Neuronal stem cell (in vitro differentiated cells): ENCODE results near the gene CFAP251.

Experiments
- DNase-seq: peaks from one replicate; pipeline ENCODE4 v3.0.0-alpha.2; 2013; ENCODE audit warnings: low spot score
- H2AFZ ChIP-seq: one replicate; pipeline ENCODE4 v1.6.1; 2013; ENCODE audit warnings: mild to moderate bottlenecking, low read length, inconsistent platforms
- H2AK5ac ChIP-seq: 2 replicates; pipeline ENCODE4 v1.6.1; 2013; ENCODE audit warnings: low read depth, mild to moderate bottlenecking, inconsistent platforms, low read length, moderate library complexity, mixed read lengths
- H2BK120ac ChIP-seq: 2 replicates; pipeline ENCODE4 v1.6.1; 2013; ENCODE audit warnings: low read depth, mild to moderate bottlenecking, inconsistent platforms, low read length, moderate library complexity, mixed read lengths
- H2BK12ac ChIP-seq: one replicate; pipeline ENCODE4 v1.6.1; 2013; ENCODE audit warnings: low read length, inconsistent platforms
- H2BK15ac ChIP-seq: 2 replicates; pipeline ENCODE4 v1.6.1; 2013; ENCODE audit warnings: mild to moderate bottlenecking, low read length, inconsistent platforms, mixed read lengths
- H2BK5ac ChIP-seq: one replicate; pipeline ENCODE4 v1.6.1; 2013; ENCODE audit warnings: inconsistent platforms, mild to moderate bottlenecking, low read length, moderate library complexity
- H3K14ac ChIP-seq: one replicate; pipeline ENCODE4 v1.6.1; 2013; ENCODE audit warnings: low read length, inconsistent platforms
- H3K18ac ChIP-seq: 2 replicates; pipeline ENCODE4 v1.6.1; 2013; ENCODE audit warnings: low read length, inconsistent platforms
- H3K23ac ChIP-seq: 2 replicates; pipeline ENCODE4 v1.6.1; 2013; ENCODE audit warnings: low read depth, mild to moderate bottlenecking, mixed read lengths, low read length, inconsistent platforms; ENCODE audit not compliant: poor library complexity
- H3K27ac ChIP-seq: replicated peaks from 3 replicates; pipeline ENCODE4 v1.5.1; 2013; ENCODE audit warnings: low read length, inconsistent platforms
- H3K27me3 ChIP-seq, 3 experiments: 2 replicates each; pipeline ENCODE4 v1.6.1; 2013; ENCODE audit warnings: low read length in 3 of 3, mild to moderate bottlenecking in 2 of 3, inconsistent platforms in 1 of 3, low read depth in 1 of 3, mixed read lengths in 1 of 3, moderate library complexity in 1 of 3; ENCODE audit not compliant: control insufficient read depth in 3 of 3, insufficient read depth in 3 of 3
- H3K36me3 ChIP-seq, 2 donors: replicated peaks in 1 of 2; 2 replicates each; pipeline ENCODE4 v1.6.1; 2013; ENCODE audit warnings: low read length in 2 of 2; ENCODE audit not compliant: control insufficient read depth in 2 of 2, insufficient read depth in 2 of 2
- H3K4ac ChIP-seq: 2 replicates; pipeline ENCODE4 v1.6.1; 2013; ENCODE audit warnings: inconsistent platforms, mild to moderate bottlenecking, low read length, moderate library complexity
- H3K4me1 ChIP-seq, 2 donors: 1 replicate in 1 of 2; 2 replicates in 1 of 2; pipeline ENCODE4 v1.6.1; 2013; ENCODE audit warnings: low read length in 2 of 2, low read depth in 1 of 2; ENCODE audit not compliant: control insufficient read depth in 2 of 2, insufficient read depth in 1 of 2
- H3K4me2 ChIP-seq: one replicate; pipeline ENCODE4 v1.6.1; 2013; ENCODE audit warnings: mild to moderate bottlenecking, low read length, inconsistent platforms; ENCODE audit not compliant: insufficient read depth, poor library complexity, severe bottlenecking
- H3K4me3 ChIP-seq, 2 donors: 2 replicates each; pipeline ENCODE4 v1.5.1; 2013; ENCODE audit warnings: low read length in 2 of 2, mild to moderate bottlenecking in 2 of 2, inconsistent platforms in 1 of 2, moderate library complexity in 1 of 2
- H3K79me1 ChIP-seq: one replicate; pipeline ENCODE4 v1.6.1; 2013; ENCODE audit warnings: low read depth, mild to moderate bottlenecking, inconsistent platforms, low read length, moderate library complexity
- H3K9ac ChIP-seq: one replicate; pipeline ENCODE4 v1.6.1; 2013; ENCODE audit warnings: mild to moderate bottlenecking, low read depth, low read length, inconsistent platforms; ENCODE audit not compliant: poor library complexity
- H3K9me3 ChIP-seq, 2 donors: replicated peaks in 1 of 2; 2 replicates each; pipeline versions ENCODE3 to v1.6.1; 2013; ENCODE audit warnings: low read length in 2 of 2, mild to moderate bottlenecking in 2 of 2, inconsistent platforms in 1 of 2, low read depth in 1 of 2, mixed read lengths in 1 of 2, moderate library complexity in 1 of 2; ENCODE audit not compliant: control insufficient read depth in 2 of 2, insufficient read depth in 1 of 2
- H4K8ac ChIP-seq: one replicate; pipeline ENCODE4 v1.6.1; 2013; ENCODE audit warnings: low read depth, mild to moderate bottlenecking, inconsistent platforms, low read length, moderate library complexity
- H4K91ac ChIP-seq: one replicate; pipeline ENCODE4 v1.6.1; 2013; ENCODE audit warnings: low read length, low read depth, mild to moderate bottlenecking, inconsistent platforms; ENCODE audit not compliant: poor library complexity
- WGBS, 2 donors: extraction: QIAGEN DNeasy Blood & Tissue Kit; methylation state at CpG; one replicate each; pipeline ENCODE4 v1.1.7; 2013; ENCODE audit warnings: missing lambda C conversion rate in 2 of 2, mixed read lengths in 1 of 2; ENCODE audit not compliant: insufficient read length in 2 of 2, insufficient replicate concordance in 1 of 2; ENCODE audit errors: extremely low coverage in 2 of 2; 5-methylcytosine and 5-hydroxymethylcytosine counted together

The CFAP251 gene

GRCh38 chr12:121905746-121906145 lies 12.6 kb upstream of the CFAP251 start:
- no peak overlapping the region for H4K91ac ChIP-seq
- no peak overlapping the region for H2BK15ac ChIP-seq
- no peak overlapping the region for H3K27ac ChIP-seq
- H3K23ac ChIP-seq: no peak overlapping the region
- H3K9ac ChIP-seq: no peak overlapping the region
- no peak overlapping the region for H2AK5ac ChIP-seq
- no peak overlapping the region for H2BK120ac ChIP-seq
- H2AFZ ChIP-seq: no peak overlapping the region
- WGBS, 2 donors: no CpG with 5 or more reads among the region's 4 CpGs
- H3K79me1 ChIP-seq: peaks cover 2% of the 10 kb centered on the region
- H3K18ac ChIP-seq: no peak overlapping the region
- no peak overlapping the region for H3K4ac ChIP-seq
- peaks cover 25 to 72% of the 10 kb centered on the region in 2 donors for H3K36me3 ChIP-seq
- no peak overlapping the region for H3K14ac ChIP-seq
- no peaks in the 10 kb centered on the region for H3K27me3 ChIP-seq
- H4K8ac ChIP-seq: no peak overlapping the region
- no peak overlapping the region for H3K4me2 ChIP-seq
- no peak overlapping the region for H3K4me3 ChIP-seq
- H3K4me1 ChIP-seq: no peaks in the 10 kb centered on the region
- H2BK5ac ChIP-seq: no peak overlapping the region
- DNase-seq: no peak
- no peak overlapping the region for H2BK12ac ChIP-seq
- H3K9me3 ChIP-seq: peaks cover 0 to 7% of the 10 kb centered on the region in 2 donors

DNA sequence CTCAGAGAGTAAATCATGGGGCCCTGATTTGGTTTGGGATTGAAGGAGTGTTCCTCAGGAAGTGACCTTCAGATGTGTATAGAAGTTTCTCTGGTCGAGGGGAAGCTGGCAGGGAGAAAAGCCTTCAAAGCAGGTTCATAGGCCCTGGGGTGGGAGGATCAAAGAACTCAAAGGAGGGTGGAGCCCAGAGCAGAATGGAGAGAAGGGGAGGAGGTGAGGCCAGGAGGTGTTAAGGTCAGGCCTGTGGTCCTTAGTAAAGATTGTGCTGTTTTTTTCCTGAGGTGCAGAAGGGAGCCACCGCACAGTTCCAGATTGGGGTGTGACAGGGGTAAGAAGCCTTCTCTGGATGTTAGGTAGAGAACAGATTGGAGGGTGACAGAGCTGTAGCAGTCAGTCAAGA lies 9.7 kb upstream of the CFAP251 start:
- Histone ChIP-seq H3K4ac (no peak overlapping the region), H3K23ac (no peak overlapping the region), H3K18ac (no peak overlapping the region), H3K14ac (no peak overlapping the region), H3K27ac (no peak overlapping the region), H3K4me1 (no peaks in the 10 kb centered on the region), H2BK12ac (no peak overlapping the region), H3K36me3 (peaks cover 15 to 61% of the 10 kb centered on the region in 2 donors), H2BK120ac (no peak overlapping the region), H3K79me1 (no peaks in the 10 kb centered on the region), H2BK5ac (no peak overlapping the region), H2AK5ac (no peak overlapping the region), H3K4me3 (no peak overlapping the region), H3K9me3 (peaks cover 0 to 4% of the 10 kb centered on the region in 2 donors), H4K91ac (no peak overlapping the region), H2BK15ac (no peak overlapping the region), H3K27me3 (no peaks in the 10 kb centered on the region), H4K8ac (no peak overlapping the region), H3K9ac (no peak overlapping the region), H3K4me2 (no peak overlapping the region), H2AFZ (no peak overlapping the region)
- no CpG with 5 or more reads among the region's 2 CpGs for WGBS, 2 donors
- DNase-seq: no peak

DNA sequence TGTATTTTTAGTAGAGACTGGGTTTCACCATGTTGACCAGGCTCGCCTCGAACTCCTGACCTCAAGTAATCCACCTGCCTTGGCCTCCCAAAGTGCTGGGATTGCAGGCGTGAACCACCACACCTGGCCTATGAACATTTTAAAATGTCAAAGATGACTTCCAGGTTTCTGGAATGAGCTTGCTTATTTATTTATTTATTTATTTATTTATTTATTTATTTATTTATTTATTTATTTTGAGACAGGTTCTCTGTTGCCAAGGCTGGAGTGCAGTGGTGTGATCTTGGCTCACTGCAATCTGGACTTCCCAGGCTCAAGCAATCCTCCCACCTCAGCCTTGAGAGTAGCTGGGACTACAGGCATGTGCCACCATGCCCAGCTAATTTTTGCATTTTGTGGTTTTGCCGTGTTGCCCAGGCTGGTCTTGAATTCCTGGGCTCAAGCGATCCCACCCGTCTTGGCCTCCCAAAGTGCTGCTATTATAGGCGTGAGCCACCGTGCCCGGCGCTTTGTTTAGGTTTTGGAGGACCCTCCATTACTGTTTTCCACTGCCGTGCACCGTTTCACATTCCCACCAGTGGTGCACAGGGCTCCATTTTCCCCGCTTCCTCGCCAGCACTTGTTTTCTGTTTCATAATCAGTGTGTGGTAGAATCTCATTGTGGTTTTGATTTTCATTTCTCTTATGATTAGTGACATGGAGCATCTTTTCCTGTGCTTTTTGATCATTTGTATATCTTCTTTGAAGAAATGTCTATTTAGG lies 6.4 kb upstream of the CFAP251 start:
- Histone ChIP-seq H3K27me3 (no peaks in the 10 kb centered on the region), H4K91ac (no peak overlapping the region), H3K4me2 (no peak overlapping the region), H2BK120ac (no peak overlapping the region), H2BK15ac (no peak overlapping the region), H2BK12ac (no peak overlapping the region), H3K18ac (no peak overlapping the region), H3K9me3 (peaks cover 0 to 4% of the 10 kb centered on the region in 2 donors), H3K9ac (no peak overlapping the region), H3K4me1 (peaks cover 8 to 14% of the 10 kb centered on the region in 2 donors), H3K14ac (no peak overlapping the region), H3K36me3 (peaks cover 11 to 48% of the 10 kb centered on the region in 2 donors), H3K4me3 (peak overlapping the region in 1 of 2 donors; percentile 16), H3K4ac (no peak overlapping the region), H2AFZ (no peak overlapping the region), H4K8ac (no peak overlapping the region), H2BK5ac (no peak overlapping the region), H3K27ac (no peak overlapping the region), H3K23ac (peak overlapping the region; percentile 65), H3K79me1 (no peaks in the 10 kb centered on the region), H2AK5ac (no peak overlapping the region)
- no peak for DNase-seq
- WGBS, 2 donors: no CpG with 5 or more reads among the region's 14 CpGs

DNA sequence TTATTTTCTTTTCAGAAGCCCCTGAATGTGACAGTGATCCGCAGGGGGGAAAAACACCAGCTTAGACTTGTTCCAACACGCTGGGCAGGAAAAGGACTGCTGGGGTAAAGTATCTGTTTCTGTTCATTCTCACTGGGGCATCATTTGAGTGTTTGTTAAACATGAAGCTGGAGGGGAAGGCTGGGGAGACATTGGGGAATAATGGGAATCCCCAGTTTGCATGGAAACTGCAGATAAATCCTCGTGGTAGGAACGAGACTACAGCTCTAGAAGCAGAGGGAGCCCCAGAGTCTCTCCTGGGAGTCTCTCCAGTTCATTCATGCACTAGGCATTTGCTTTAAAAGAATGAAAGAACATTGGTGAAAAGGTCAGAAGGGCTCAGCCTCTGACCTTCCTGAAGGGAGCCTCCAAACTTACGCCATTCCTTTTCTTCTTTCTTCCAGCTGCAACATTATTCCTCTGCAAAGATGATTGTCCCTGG lies 2.5 kb upstream of the CFAP251 start:
- H2BK120ac ChIP-seq: no peak overlapping the region
- no peak overlapping the region for H4K8ac ChIP-seq
- no CpG with 5 or more reads among the region's 5 CpGs for WGBS, 2 donors
- H2BK5ac ChIP-seq: no peak overlapping the region
- H3K27me3 ChIP-seq: no peaks in the 10 kb centered on the region
- H3K4me3 ChIP-seq: no peak overlapping the region
- peaks cover 11 to 14% of the 10 kb centered on the region in 2 donors for H3K4me1 ChIP-seq
- H3K18ac ChIP-seq: no peak overlapping the region
- no peak overlapping the region for H2BK12ac ChIP-seq
- H3K4me2 ChIP-seq: no peak overlapping the region
- H2AK5ac ChIP-seq: no peak overlapping the region
- peaks cover 4% of the 10 kb centered on the region for H3K79me1 ChIP-seq
- no peak overlapping the region for H2BK15ac ChIP-seq
- peak overlapping the region; percentile 25 for H2AFZ ChIP-seq
- H3K27ac ChIP-seq: peak overlapping the region; percentile 44
- no peak overlapping the region for H3K14ac ChIP-seq
- H3K9me3 ChIP-seq: peaks cover 0 to 4% of the 10 kb centered on the region in 2 donors
- peaks cover 3 to 35% of the 10 kb centered on the region in 2 donors for H3K36me3 ChIP-seq
- no peak overlapping the region for H3K9ac ChIP-seq
- peak; percentile 72 for DNase-seq
- H3K23ac ChIP-seq: no peak overlapping the region
- H4K91ac ChIP-seq: no peak overlapping the region
- H3K4ac ChIP-seq: no peak overlapping the region
